DND-41 (cell line): ENCODE data around the gene SH3BP5.

Experiments used
- EZH2 ChIP-seq: IDR thresholded peaks from 3 replicates; pipeline ENCODE4 v1.6.1; 2012; ENCODE audit warnings: borderline replicate concordance, low read depth, mild to moderate bottlenecking, moderate library complexity, low read length, inconsistent platforms; ENCODE audit not compliant: severe bottlenecking
- TF ChIP-seq, protein P1 (sequence below): IDR thresholded peaks from 2 replicates; pipeline ENCODE4 v1.5.1; 2012; ENCODE audit warnings: borderline replicate concordance, low read length, moderate library complexity, mild to moderate bottlenecking; ENCODE audit not compliant: poor library complexity, severe bottlenecking; ENCODE audit errors: extremely low read depth

DNA sequence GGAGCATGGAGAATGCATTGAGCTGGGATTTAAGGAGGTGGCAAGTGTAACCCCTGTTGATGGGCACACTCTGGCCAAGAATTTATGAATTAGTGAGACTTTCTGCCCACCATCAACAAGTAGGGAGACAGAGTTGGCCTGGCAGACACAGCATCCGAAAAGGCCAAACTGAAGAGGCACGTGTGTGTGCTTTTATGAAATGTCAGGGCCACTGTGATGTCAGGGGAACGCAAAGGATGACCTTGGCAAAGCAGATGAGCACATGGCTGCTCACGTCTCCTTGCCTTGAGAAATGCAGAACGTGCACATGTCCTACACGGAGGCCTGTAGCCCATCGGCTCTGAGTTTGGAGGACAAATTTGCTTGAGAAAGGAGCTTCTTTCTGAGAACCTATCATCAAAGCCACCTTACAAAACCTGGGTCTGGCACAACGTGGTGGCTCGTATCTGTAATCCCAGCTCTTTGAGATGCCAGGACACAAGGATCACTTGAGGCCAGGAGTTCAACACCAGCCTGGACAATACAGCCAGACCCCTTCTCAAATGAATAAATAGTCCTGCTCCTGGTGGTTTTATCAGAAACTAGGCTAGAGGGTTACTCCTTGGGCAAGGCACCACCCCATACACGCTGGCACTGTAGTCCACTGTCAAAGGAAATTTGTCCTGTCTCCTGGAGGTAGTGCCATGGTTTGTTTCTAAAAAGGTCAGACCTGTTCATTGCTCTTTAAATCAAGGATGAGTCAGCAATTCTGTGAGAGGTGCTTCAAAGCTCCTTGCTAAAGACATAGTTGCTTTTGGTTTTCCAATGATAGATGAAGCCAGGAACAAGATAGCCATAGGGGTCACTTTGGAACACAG, 941 bp upstream of the SH3BP5 start:
- TF ChIP-seq, protein P1, sequence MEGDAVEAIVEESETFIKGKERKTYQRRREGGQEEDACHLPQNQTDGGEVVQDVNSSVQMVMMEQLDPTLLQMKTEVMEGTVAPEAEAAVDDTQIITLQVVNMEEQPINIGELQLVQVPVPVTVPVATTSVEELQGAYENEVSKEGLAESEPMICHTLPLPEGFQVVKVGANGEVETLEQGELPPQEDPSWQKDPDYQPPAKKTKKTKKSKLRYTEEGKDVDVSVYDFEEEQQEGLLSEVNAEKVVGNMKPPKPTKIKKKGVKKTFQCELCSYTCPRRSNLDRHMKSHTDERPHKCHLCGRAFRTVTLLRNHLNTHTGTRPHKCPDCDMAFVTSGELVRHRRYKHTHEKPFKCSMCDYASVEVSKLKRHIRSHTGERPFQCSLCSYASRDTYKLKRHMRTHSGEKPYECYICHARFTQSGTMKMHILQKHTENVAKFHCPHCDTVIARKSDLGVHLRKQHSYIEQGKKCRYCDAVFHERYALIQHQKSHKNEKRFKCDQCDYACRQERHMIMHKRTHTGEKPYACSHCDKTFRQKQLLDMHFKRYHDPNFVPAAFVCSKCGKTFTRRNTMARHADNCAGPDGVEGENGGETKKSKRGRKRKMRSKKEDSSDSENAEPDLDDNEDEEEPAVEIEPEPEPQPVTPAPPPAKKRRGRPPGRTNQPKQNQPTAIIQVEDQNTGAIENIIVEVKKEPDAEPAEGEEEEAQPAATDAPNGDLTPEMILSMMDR = no peak
- no peak for TF ChIP-seq EZH2
